Liver (tissue), 9 donors: ENCODE measurements around the gene TAF5L. TPM values are rescaled to one million over a fixed set of nuclear protein-coding genes. Genes with fewer than 3 reads are reported as not detected.

Source experiments
- DNase-seq: peaks from one replicate; pipeline ENCODE4 v3.0.0-alpha.2; 2017; ENCODE audit warnings: low spot score
- H3K27ac ChIP-seq, 2 donors: one replicate each; pipeline ENCODE4 v1.7.0; 2013; ENCODE audit warnings: inconsistent platforms in 2 of 2, low read length in 2 of 2, control low read depth in 1 of 2, low read depth in 1 of 2, mild to moderate bottlenecking in 1 of 2
- H3K27me3 ChIP-seq, 4 donors: one replicate each; pipeline versions ENCODE4 v1.6.1 to v1.7.0; 2013; ENCODE audit warnings: low read length in 3 of 4, inconsistent platforms in 1 of 4, mild to moderate bottlenecking in 1 of 4, moderate library complexity in 1 of 4; ENCODE audit not compliant: control insufficient read depth in 4 of 4, insufficient read depth in 4 of 4
- H3K36me3 ChIP-seq, 4 donors: one replicate each; pipeline versions ENCODE4 v1.6.1 to v1.7.0; 2013; ENCODE audit warnings: low read length in 3 of 4, mild to moderate bottlenecking in 3 of 4, low read depth in 1 of 4, moderate library complexity in 1 of 4; ENCODE audit not compliant: control insufficient read depth in 4 of 4, insufficient read depth in 3 of 4
- H3K4me1 ChIP-seq, 4 donors: one replicate each; pipeline versions ENCODE4 v1.6.1 to v1.7.0; 2013; ENCODE audit warnings: low read length in 3 of 4, mild to moderate bottlenecking in 3 of 4, moderate library complexity in 1 of 4; ENCODE audit not compliant: control insufficient read depth in 4 of 4, insufficient read depth in 4 of 4
- H3K4me3 ChIP-seq, 3 donors: one replicate each; pipeline versions ENCODE4 v1.6.1 to v1.7.0; 2013; ENCODE audit warnings: low read length in 3 of 3, control low read depth in 1 of 3, low read depth in 1 of 3, mild to moderate bottlenecking in 1 of 3
- H3K9ac ChIP-seq, 2 donors: one replicate each; pipeline ENCODE4 v1.7.0; 2013; ENCODE audit warnings: low read length in 2 of 2, mild to moderate bottlenecking in 2 of 2, moderate library complexity in 2 of 2, control low read depth in 1 of 2, low read depth in 1 of 2
- H3K9me3 ChIP-seq, 4 donors: one replicate each; pipeline versions ENCODE4 v1.6.1 to v1.7.0; 2013; ENCODE audit warnings: low read length in 3 of 4; ENCODE audit not compliant: control insufficient read depth in 4 of 4
- ATF3 ChIP-seq: IDR thresholded peaks from 2 replicates; pipeline ENCODE4 v1.6.1; 2016; ENCODE audit warnings: antibody characterized with exemption
- CTCF ChIP-seq: fragments of 150-350 bp; IDR thresholded peaks from 2 replicates; pipeline ENCODE4 v1.5.1; 2017; ENCODE audit warnings: improper control_type of control experiment, low read depth, low read length; ENCODE audit not compliant: missing input control
- EGR1 ChIP-seq, 2 donors: IDR thresholded peaks; 2 replicates each; pipeline ENCODE4 v1.6.1; 2016 to 2018; ENCODE audit warnings: antibody characterized with exemption in 2 of 2, low read depth in 2 of 2
- FOXA1 ChIP-seq: IDR thresholded peaks from 2 replicates; pipeline ENCODE4 v1.6.1; 2016; ENCODE audit warnings: antibody characterized with exemption
- GABPA ChIP-seq, 2 donors: IDR thresholded peaks in 1 of 2; conservative IDR thresholded peaks in 1 of 2; 2 replicates each; pipeline ENCODE4 v1.6.1; 2016; ENCODE audit warnings: antibody characterized with exemption in 2 of 2, mild to moderate bottlenecking in 1 of 2, moderate library complexity in 1 of 2
- HNF4A ChIP-seq, 2 donors: conservative IDR thresholded peaks; 2 replicates each; pipeline ENCODE4 v1.6.1; 2016; ENCODE audit warnings: antibody characterized with exemption in 2 of 2, mild to moderate bottlenecking in 2 of 2
- HNF4G ChIP-seq: IDR thresholded peaks from 2 replicates; pipeline ENCODE4 v1.6.1; 2016; ENCODE audit warnings: antibody characterized with exemption
- JUND ChIP-seq, 2 donors: IDR thresholded peaks; 2 replicates each; pipeline ENCODE4 v1.6.1; 2016; ENCODE audit warnings: antibody characterized with exemption in 2 of 2
- MAX ChIP-seq: IDR thresholded peaks from 2 replicates; pipeline ENCODE4 v1.6.1; 2016; ENCODE audit warnings: antibody characterized with exemption
- NR2F2 ChIP-seq: IDR thresholded peaks from 2 replicates; pipeline ENCODE4 v1.6.1; 2016; ENCODE audit warnings: antibody characterized with exemption
- RAD21 ChIP-seq, 2 donors: IDR thresholded peaks; 2 replicates each; pipeline ENCODE4 v1.6.1; 2016; ENCODE audit warnings: antibody characterized with exemption in 2 of 2, mild to moderate bottlenecking in 2 of 2
- RXRA ChIP-seq, 2 donors: IDR thresholded peaks; 2 replicates each; pipeline ENCODE4 v1.6.1; 2017 to 2018; ENCODE audit warnings: antibody characterized with exemption in 2 of 2, mild to moderate bottlenecking in 1 of 2
- SP1 ChIP-seq: IDR thresholded peaks from 2 replicates; pipeline ENCODE4 v1.6.1; 2018; ENCODE audit warnings: antibody characterized with exemption, mild to moderate bottlenecking
- TAF1 ChIP-seq: conservative IDR thresholded peaks from 2 replicates; pipeline ENCODE4 v1.6.1; 2016; ENCODE audit warnings: antibody characterized with exemption, mild to moderate bottlenecking
- YY1 ChIP-seq: IDR thresholded peaks from 2 replicates; pipeline ENCODE4 v1.6.1; 2016; ENCODE audit warnings: antibody characterized with exemption, mild to moderate bottlenecking
- WGBS: extraction: QIAGEN DNeasy Blood & Tissue Kit; methylation state at CpG from one replicate; pipeline ENCODE4 v1.1.7; 2013; 5-methylcytosine and 5-hydroxymethylcytosine counted together
- polyA plus RNA-seq, 2 donors: library from polyadenylated mRNA; stranded (reverse) in 1 of 2; unstranded in 1 of 2; fragments of 200-250 nt in 1 of 2; fragments of >200 nt in 1 of 2; fragmentation: Nextera tagmentation in 1 of 2; extraction: Ambion mirVana in 1 of 2; gene quantifications; one replicate each; pipeline versions ENCODE4 v1.2.1 to v1.2.3, GENCODE V29; 2013 to 2015
- total RNA-seq, 2 donors: library from RNA; depleted of rRNA; stranded (reverse); fragments of >200 nt; gene quantifications; one replicate each; pipeline ENCODE4 v1.2.3, GENCODE V29; 2014
- TF ChIP-seq, protein P1 (sequence below): IDR thresholded peaks from 2 replicates; pipeline ENCODE4 v1.6.1; 2016; ENCODE audit warnings: antibody characterized with exemption
- TF ChIP-seq, protein P2 (sequence below): IDR thresholded peaks from 2 replicates; pipeline ENCODE4 v1.6.1; 2016; ENCODE audit warnings: antibody characterized with exemption, mild to moderate bottlenecking
- donor health status: healthy.
- donor health status: healthy.
- donor health status: healthy.
- donor health status: healthy.
- donor health status: healthy.

TAF5L gene
- total and polyA plus RNA-seq, 4 donors: 1.8 to 16.2 (median 10.4) TPM

DNA sequence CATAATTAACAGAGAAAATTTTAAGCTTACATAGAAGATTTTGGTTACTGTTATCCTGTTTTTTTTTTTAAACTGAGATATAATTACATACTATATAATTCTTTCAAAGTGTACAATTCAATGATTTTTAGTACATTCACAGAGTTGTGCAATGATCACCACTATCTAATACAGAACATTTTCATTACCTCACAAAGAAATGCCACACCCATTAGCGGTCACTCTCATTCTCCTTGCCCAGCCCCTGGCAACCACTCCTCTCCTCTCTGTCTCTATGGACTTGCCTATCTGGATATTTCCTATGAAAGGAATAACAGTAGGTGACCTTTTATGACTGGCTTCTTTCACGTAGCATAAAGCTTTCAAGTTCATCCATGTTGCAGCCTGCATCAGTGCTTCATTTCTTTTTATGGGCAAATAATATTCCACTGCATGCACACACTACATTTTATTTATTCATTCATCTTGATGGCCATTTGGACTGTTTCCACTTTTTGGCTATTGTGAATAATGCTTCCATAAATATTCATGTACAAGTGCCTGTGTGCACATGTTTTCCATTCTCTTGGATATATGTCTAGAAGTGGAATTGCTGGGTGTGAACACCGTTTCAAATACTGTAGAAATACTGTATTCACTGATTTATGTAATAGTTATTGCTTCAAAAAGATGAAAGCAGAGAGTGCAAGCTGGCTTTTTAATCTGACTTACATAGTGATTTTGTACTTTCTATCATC lies 26.5 kb downstream of the TAF5L start:
- Histone ChIP-seq H3K27ac (no peak overlapping the region), H3K4me1 (peaks cover 0 to 2% (median 0%) of the 10 kb centered on the region in 4 donors), H3K36me3 (peaks cover 13 to 47% (median 24%) of the 10 kb centered on the region in 4 donors), H3K27me3 (no peaks in the 10 kb centered on the region), H3K9ac (no peak overlapping the region), H3K9me3 (no peaks in the 10 kb centered on the region), H3K4me3 (no peak overlapping the region)
- TF ChIP-seq ATF3: no peak
- TF ChIP-seq NR2F2: no peak
- no peak for TF ChIP-seq FOXA1
- no peak for TF ChIP-seq GABPA (IDR thresholded peaks at IDR 0.05 in 1 of 2, conservative IDR thresholded peaks at IDR 0.05 in 1 of 2)
- no peak for TF ChIP-seq HNF4A (conservative IDR thresholded peaks at IDR 0.05)
- TF ChIP-seq HNF4G: no peak
- TF ChIP-seq RAD21 (IDR thresholded peaks at IDR 0.05): no peak
- no peak for TF ChIP-seq RXRA (IDR thresholded peaks at IDR 0.05)
- no peak for TF ChIP-seq MAX
- no peak for TF ChIP-seq YY1
- TF ChIP-seq JUND (IDR thresholded peaks at IDR 0.05): no peak
- TF ChIP-seq TAF1: no peak
- no peak for TF ChIP-seq EGR1 (IDR thresholded peaks at IDR 0.05; ENCODE audit: low read depth in 2 of 2)
- TF ChIP-seq CTCF: no peak
- TF ChIP-seq, protein P1, sequence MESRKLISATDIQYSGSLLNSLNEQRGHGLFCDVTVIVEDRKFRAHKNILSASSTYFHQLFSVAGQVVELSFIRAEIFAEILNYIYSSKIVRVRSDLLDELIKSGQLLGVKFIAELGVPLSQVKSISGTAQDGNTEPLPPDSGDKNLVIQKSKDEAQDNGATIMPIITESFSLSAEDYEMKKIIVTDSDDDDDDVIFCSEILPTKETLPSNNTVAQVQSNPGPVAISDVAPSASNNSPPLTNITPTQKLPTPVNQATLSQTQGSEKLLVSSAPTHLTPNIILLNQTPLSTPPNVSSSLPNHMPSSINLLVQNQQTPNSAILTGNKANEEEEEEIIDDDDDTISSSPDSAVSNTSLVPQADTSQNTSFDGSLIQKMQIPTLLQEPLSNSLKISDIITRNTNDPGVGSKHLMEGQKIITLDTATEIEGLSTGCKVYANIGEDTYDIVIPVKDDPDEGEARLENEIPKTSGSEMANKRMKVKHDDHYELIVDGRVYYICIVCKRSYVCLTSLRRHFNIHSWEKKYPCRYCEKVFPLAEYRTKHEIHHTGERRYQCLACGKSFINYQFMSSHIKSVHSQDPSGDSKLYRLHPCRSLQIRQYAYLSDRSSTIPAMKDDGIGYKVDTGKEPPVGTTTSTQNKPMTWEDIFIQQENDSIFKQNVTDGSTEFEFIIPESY: no peak
- TF ChIP-seq, protein P2, sequence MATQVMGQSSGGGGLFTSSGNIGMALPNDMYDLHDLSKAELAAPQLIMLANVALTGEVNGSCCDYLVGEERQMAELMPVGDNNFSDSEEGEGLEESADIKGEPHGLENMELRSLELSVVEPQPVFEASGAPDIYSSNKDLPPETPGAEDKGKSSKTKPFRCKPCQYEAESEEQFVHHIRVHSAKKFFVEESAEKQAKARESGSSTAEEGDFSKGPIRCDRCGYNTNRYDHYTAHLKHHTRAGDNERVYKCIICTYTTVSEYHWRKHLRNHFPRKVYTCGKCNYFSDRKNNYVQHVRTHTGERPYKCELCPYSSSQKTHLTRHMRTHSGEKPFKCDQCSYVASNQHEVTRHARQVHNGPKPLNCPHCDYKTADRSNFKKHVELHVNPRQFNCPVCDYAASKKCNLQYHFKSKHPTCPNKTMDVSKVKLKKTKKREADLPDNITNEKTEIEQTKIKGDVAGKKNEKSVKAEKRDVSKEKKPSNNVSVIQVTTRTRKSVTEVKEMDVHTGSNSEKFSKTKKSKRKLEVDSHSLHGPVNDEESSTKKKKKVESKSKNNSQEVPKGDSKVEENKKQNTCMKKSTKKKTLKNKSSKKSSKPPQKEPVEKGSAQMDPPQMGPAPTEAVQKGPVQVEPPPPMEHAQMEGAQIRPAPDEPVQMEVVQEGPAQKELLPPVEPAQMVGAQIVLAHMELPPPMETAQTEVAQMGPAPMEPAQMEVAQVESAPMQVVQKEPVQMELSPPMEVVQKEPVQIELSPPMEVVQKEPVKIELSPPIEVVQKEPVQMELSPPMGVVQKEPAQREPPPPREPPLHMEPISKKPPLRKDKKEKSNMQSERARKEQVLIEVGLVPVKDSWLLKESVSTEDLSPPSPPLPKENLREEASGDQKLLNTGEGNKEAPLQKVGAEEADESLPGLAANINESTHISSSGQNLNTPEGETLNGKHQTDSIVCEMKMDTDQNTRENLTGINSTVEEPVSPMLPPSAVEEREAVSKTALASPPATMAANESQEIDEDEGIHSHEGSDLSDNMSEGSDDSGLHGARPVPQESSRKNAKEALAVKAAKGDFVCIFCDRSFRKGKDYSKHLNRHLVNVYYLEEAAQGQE: no peak
- no peak for TF ChIP-seq SP1
- no peak for DNase-seq
- 95% methylated on average over 3 of the region's 3 CpGs for WGBS
